GM12873 (cell line): ENCODE data around the gene TNRC6B.

Source experiments
- CTCF ChIP-seq: IDR thresholded peaks from 2 replicates; pipeline ENCODE4 v1.5.1; 2012; ENCODE audit warnings: low read depth, mild to moderate bottlenecking, moderate library complexity, low read length, control low read depth; ENCODE audit not compliant: insufficient read depth; ENCODE audit errors: missing control alignments

TNRC6B gene

GRCh38 chr22:40177738-40178416 is at the start of gene TNRC6B:
Gene TNRC6B, plus strand, starts transcription at chr22:40177925. Its CDS starts 211 bp downstream, at chr22:40178136.
- no peak for TF ChIP-seq CTCF

- TF ChIP-seq CTCF, result no peak
Measured at GRCh38 chr22:40128989-40129388, 48.7 kb upstream of the TNRC6B start.

- TF ChIP-seq CTCF, result no peak
Measured at GRCh38 chr22:40137132-40137531, 40.6 kb upstream of the TNRC6B start.

- no peak for TF ChIP-seq CTCF
Measured at GRCh38 chr22:40138866-40139265, 38.9 kb upstream of the TNRC6B start.

GRCh38 chr22:40147388-40148176 is 30.1 kb upstream of the TNRC6B start:
- TF ChIP-seq CTCF, result no peak

GRCh38 chr22:40153192-40153591 is 24.5 kb upstream of the TNRC6B start:
- TF ChIP-seq CTCF, result no peak

- TF ChIP-seq CTCF, result no peak
Measured at GRCh38 chr22:40153705-40154104, 24.0 kb upstream of the TNRC6B start.
